DOHH2 (cell line): ENCODE data around the gene MROH2B.

Experiments used
- H3F3A ChIP-seq: fragments of 200-600 bp; sonication (generic), shearing (Covaris generic); 2 replicates; pipeline ENCODE4 v1.6.0; 2016; ENCODE audit warnings: antibody characterized with exemption, mild to moderate bottlenecking; ENCODE audit not compliant: control insufficient read depth, insufficient read depth
- H3K27ac ChIP-seq: fragments of 200-600 bp; sonication (generic); 2 replicates; pipeline ENCODE4 v1.5.1; 2014; ENCODE audit warnings: low read depth, mild to moderate bottlenecking, low read length, moderate library complexity
- H3K27me3 ChIP-seq: fragments of 200-600 bp; sonication (generic); 2 replicates; pipeline ENCODE4 v1.6.1; 2014; ENCODE audit warnings: mild to moderate bottlenecking, low read length, mixed read lengths; ENCODE audit not compliant: control insufficient read depth
- H3K36me3 ChIP-seq: fragments of 200-600 bp; sonication (generic); 2 replicates; pipeline ENCODE4 v1.6.1; 2014; ENCODE audit warnings: mild to moderate bottlenecking, low read length, moderate library complexity, mixed read lengths; ENCODE audit not compliant: control insufficient read depth
- H3K4me1 ChIP-seq: fragments of 200-600 bp; sonication (generic); 2 replicates; pipeline ENCODE4 v1.6.1; 2014; ENCODE audit warnings: mild to moderate bottlenecking, low read length, mixed read lengths; ENCODE audit not compliant: control insufficient read depth
- H3K4me2 ChIP-seq: fragments of 200-600 bp; sonication (generic); 2 replicates; pipeline ENCODE4 v1.6.0; 2014; ENCODE audit warnings: mild to moderate bottlenecking, low read length, moderate library complexity
- H3K4me3 ChIP-seq: fragments of 200-600 bp; sonication (generic); 2 replicates; pipeline ENCODE4 v1.5.1; 2014; ENCODE audit warnings: mild to moderate bottlenecking, low read length, mixed read lengths
- H3K79me2 ChIP-seq: fragments of 200-600 bp; sonication (generic); 2 replicates; pipeline ENCODE4 v1.6.1; 2014; ENCODE audit warnings: mild to moderate bottlenecking, low read length, mixed read lengths; ENCODE audit not compliant: control insufficient read depth
- H3K9me2 ChIP-seq: fragments of 200-600 bp; sonication (generic); replicated peaks from 2 replicates; pipeline ENCODE4 v1.6.1; 2014; ENCODE audit warnings: mild to moderate bottlenecking, low read length, mixed read lengths; ENCODE audit not compliant: control insufficient read depth
- H3K9me3 ChIP-seq: fragments of 200-600 bp; sonication (generic); 2 replicates; pipeline ENCODE4 v1.6.1; 2014; ENCODE audit warnings: antibody characterized with exemption, low read length, mixed read lengths; ENCODE audit not compliant: control insufficient read depth, insufficient read depth
- H4K20me1 ChIP-seq: fragments of 200-600 bp; sonication (generic); 2 replicates; pipeline ENCODE4 v1.6.0; 2014; ENCODE audit warnings: low read depth, mild to moderate bottlenecking, antibody characterized with exemption, low read length, moderate library complexity; ENCODE audit not compliant: control insufficient read depth, insufficient read depth
- CTCF ChIP-seq: fragments of 200-600 bp; sonication (generic); IDR thresholded peaks from one replicate; pipeline ENCODE4 v1.5.1; 2014; ENCODE audit warnings: antibody characterized with exemption, mild to moderate bottlenecking, low read depth, low read length; ENCODE audit not compliant: poor library complexity, severe bottlenecking
- EZH2phosphoT487 ChIP-seq: fragments of 200-600 bp; sonication (generic); IDR thresholded peaks from 2 replicates; pipeline ENCODE4 v1.6.1; 2017; ENCODE audit warnings: borderline replicate concordance, mild to moderate bottlenecking, antibody characterized with exemption, low read length, moderate library complexity, mixed read lengths

MROH2B gene

GRCh38 chr5:40999966-41000365, 71.2 kb downstream of the MROH2B start:
- TF ChIP-seq CTCF (no peak), EZH2phosphoT487 (no peak)
- Histone ChIP-seq H3F3A (no peaks in the 10 kb centered on the region), H3K9me2 (no peaks in the 10 kb centered on the region), H3K4me1 (no peaks in the 10 kb centered on the region), H3K27me3 (no peaks in the 10 kb centered on the region), H3K4me2 (no peak overlapping the region), H3K79me2 (no peaks in the 10 kb centered on the region), H3K36me3 (no peaks in the 10 kb centered on the region), H3K4me3 (no peak overlapping the region), H3K9me3 (no peaks in the 10 kb centered on the region), H3K27ac (no peak overlapping the region), H4K20me1 (no peaks in the 10 kb centered on the region)

GRCh38 chr5:40999142-40999541, 72.0 kb downstream of the MROH2B start:
- TF ChIP-seq CTCF, result no peak
- no peak for TF ChIP-seq EZH2phosphoT487
- no peaks in the 10 kb centered on the region for H3F3A ChIP-seq
- H3K4me1 ChIP-seq, result no peaks in the 10 kb centered on the region
- no peaks in the 10 kb centered on the region for H3K79me2 ChIP-seq
- H3K9me3 ChIP-seq, result no peaks in the 10 kb centered on the region
- H3K27ac ChIP-seq, result no peak overlapping the region
- no peaks in the 10 kb centered on the region for H3K27me3 ChIP-seq
- H3K9me2 ChIP-seq, result no peaks in the 10 kb centered on the region
- no peak overlapping the region for H3K4me2 ChIP-seq
- no peak overlapping the region for H3K4me3 ChIP-seq
- H4K20me1 ChIP-seq, result no peaks in the 10 kb centered on the region
- no peaks in the 10 kb centered on the region for H3K36me3 ChIP-seq

GRCh38 chr5:40995801-40996586, 75.1 kb downstream of the MROH2B start:
- no peak overlapping the region for H3K27ac ChIP-seq
- H3K36me3 ChIP-seq, result no peaks in the 10 kb centered on the region
- H3K79me2 ChIP-seq, result no peaks in the 10 kb centered on the region
- H3K9me2 ChIP-seq, result no peaks in the 10 kb centered on the region
- H3K4me1 ChIP-seq, result no peaks in the 10 kb centered on the region
- no peak overlapping the region for H3K4me2 ChIP-seq
- TF ChIP-seq EZH2phosphoT487 (no peak), CTCF (no peak)
- H4K20me1 ChIP-seq, result no peaks in the 10 kb centered on the region
- no peaks in the 10 kb centered on the region for H3F3A ChIP-seq
- no peaks in the 10 kb centered on the region for H3K9me3 ChIP-seq
- H3K4me3 ChIP-seq, result no peak overlapping the region
- H3K27me3 ChIP-seq, result 0 out of 2 replicates have a peak, but pooled peaks cover 3% of the 10 kb centered on the region
